ENCODE measurements around the gene CHST1.

CHST1 gene

GRCh38 chr11:45606514-45607281, 58.7 kb downstream of the CHST1 start:
- DNase-seq (ENCODE audit: low spot score), result no peak

- DNase-seq (ENCODE audit: low spot score), result no peak
Measured at GRCh38 chr11:45605051-45605450, 60.4 kb downstream of the CHST1 start.

GRCh38 chr11:45603946-45604682, 61.3 kb downstream of the CHST1 start:
- no peak for DNase-seq (ENCODE audit: low spot score)

- DNase-seq (ENCODE audit: low spot score), result no peak
Measured at GRCh38 chr11:45599161-45599943, 66.1 kb downstream of the CHST1 start.
